ENCODE results near the gene ZNF878.

The ZNF878 gene

DNA sequence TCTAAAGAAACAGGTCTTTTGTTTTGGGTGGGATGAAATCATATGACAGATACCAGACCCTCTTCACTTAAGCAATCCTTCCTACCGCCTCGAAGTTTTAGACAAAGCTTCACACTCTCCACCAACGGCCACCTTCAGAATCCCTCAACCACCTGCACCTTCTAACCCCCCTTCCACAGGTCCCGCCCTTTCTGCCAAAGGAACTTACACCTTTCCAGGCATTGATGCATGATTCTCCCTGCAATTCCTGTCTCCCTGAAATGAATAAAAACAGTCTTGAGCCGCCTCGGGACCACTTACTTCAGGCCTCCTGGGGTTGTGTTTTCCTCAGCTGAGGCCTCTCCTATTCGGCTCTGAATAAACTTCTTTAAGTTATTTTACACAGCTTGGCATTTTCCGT, 18.1 kb downstream of the ZNF878 start:
- DNase-seq = no peak

DNA sequence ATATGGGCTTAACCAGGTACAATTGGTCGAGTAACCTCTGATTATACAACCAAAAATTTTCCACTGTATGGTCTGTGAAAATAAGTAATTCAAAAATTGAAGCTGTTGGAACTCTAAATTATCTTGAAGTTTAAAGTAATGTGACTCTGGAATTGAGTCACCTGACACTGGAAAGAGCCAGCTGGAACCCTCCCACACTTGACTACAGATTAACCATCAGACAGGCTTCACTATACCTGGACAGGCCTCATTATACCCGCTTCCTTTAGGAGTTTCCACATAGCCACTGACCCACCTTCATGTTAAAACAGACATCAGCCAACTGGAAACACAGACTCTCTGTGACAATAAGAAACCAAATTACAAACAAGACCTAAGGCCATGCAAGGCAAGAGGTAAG, 18.6 kb downstream of the ZNF878 start:
- DNase-seq = no peak

DNA sequence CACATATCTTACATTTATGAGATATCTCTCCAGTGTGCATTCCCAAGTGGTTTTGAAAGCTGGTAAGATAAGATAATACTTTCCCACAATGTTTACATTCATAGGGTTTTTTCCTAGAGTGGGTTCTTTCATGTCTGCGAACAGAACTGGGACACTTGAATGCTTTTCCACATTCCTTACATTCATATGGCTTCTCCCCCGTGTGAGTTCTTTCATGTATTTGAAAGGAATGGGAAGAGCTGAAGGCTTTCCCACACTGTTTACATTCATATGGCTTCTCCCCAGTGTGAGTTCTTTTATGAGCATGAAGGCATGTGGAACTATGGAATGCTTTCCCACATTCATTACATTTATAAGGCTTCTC, 37.0 kb downstream of the ZNF878 start:
- DNase-seq = no peak

DNA sequence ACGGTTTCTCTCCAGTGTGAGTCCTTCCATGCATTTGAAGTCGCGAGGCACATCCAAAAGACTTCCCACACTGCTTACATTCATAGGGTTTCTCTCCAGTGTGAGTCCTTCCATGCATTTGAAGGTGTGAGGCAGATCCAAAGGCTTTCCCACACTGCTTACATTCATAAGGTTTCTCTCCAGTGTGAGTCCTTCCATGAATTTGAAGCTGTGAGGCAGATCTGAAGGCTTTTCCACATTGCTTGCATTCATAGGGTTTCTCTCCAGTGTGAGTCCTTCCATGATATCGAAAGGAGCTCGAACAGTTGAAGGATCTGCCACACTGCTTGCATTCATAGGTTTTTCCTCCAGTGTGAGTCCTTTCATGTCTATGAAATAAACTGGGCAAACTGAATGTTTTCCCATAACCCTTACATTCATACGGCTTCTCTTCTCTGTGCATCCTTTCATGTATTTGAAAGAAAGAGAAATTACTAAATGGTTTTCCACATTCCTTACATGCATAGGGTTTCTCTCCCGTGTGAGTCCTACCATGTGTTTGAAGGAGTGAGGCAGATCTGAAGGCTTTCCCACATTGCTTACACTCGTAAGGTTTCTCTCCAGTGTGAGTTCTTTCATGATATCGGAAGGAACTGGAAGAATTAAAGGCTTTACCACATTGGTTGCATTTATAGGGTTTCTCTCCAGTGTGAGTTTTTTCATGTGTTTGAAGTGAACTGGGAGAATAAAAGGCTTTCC, 37.6 kb downstream of the ZNF878 start:
- no peak for DNase-seq

DNA sequence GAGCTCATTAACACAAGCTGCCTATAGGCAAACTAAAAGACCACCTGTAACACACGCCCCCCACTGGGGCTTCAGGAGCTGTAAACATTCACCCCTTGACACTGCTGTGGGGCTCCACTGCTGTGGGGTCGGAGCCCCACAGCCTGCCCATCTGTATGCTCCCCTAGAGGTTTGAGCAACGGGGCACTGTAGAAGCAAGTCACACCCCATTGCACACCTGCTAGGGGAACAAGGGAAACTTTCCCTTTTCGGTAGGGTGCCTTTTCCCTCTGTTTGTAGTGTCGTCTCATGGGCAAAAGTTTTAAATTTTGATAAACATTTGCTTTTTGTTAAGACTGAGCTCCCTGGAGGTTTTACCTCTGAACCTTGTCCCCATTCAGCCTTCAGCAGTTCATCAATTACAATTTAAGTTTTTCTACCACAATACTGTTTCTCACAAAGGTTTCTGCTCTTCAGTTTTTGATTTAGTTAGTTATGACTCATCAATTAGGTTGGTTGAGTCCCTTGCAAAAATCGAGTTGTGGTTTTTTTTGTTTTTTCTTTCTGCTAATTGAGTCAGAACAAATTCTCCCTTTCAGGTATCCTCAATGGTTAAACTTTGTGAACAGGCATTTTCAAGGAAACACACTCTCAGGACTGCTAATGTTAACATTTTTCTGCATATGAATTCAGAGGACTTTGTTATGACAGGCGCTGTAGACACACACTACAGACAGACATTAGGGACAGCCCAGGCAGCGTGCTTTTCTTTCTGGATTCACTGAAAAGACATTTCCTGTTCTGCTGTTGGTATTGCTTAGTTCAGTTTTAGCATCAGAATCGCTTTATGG, 52.4 kb downstream of the ZNF878 start:
- peak; percentile 73 for DNase-seq

DNA sequence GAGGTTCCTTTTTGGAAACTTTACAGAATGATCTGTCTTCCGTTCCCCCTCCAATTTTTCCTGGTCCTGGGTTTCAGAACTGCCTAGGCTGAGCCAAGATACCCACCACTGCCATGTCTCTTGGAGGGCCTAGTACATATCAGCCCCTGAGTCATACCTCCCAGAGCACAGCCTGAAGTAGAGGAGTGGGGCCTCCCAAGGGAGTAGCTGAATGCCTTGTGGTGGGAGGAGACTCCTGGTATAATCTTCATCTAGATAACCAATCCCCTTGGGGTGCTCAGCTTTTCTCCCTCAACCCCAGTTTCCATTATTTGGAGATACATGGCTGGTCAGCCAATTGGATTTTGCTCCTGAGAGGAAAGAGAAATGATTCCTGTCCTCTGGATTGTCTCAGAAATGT, 57.6 kb downstream of the ZNF878 start:
- no peak for DNase-seq

Measured in activated CD4-positive, alpha-beta T cell treated with anti-CD3 and anti-CD28 coated beads, Interleukin-2, amount 50 U/mL, for 16 hours (primary cell).